Liver (tissue), 9 donors: Measurements from ENCODE around the gene IKBKE. TPM values are rescaled to one million over a fixed set of nuclear protein-coding genes. Genes with fewer than 3 reads are reported as not detected.

ENCODE experiments used
- DNase-seq: peaks from one replicate; pipeline ENCODE4 v3.0.0-alpha.2; 2017; ENCODE audit warnings: low spot score
- H3K27ac ChIP-seq, 2 donors: one replicate each; pipeline ENCODE4 v1.7.0; 2013; ENCODE audit warnings: inconsistent platforms in 2 of 2, low read length in 2 of 2, control low read depth in 1 of 2, low read depth in 1 of 2, mild to moderate bottlenecking in 1 of 2
- H3K27me3 ChIP-seq, 4 donors: one replicate each; pipeline versions ENCODE4 v1.6.1 to v1.7.0; 2013; ENCODE audit warnings: low read length in 3 of 4, inconsistent platforms in 1 of 4, mild to moderate bottlenecking in 1 of 4, moderate library complexity in 1 of 4; ENCODE audit not compliant: control insufficient read depth in 4 of 4, insufficient read depth in 4 of 4
- H3K36me3 ChIP-seq, 4 donors: one replicate each; pipeline versions ENCODE4 v1.6.1 to v1.7.0; 2013; ENCODE audit warnings: low read length in 3 of 4, mild to moderate bottlenecking in 3 of 4, low read depth in 1 of 4, moderate library complexity in 1 of 4; ENCODE audit not compliant: control insufficient read depth in 4 of 4, insufficient read depth in 3 of 4
- H3K4me1 ChIP-seq, 4 donors: one replicate each; pipeline versions ENCODE4 v1.6.1 to v1.7.0; 2013; ENCODE audit warnings: low read length in 3 of 4, mild to moderate bottlenecking in 3 of 4, moderate library complexity in 1 of 4; ENCODE audit not compliant: control insufficient read depth in 4 of 4, insufficient read depth in 4 of 4
- H3K4me3 ChIP-seq, 3 donors: one replicate each; pipeline versions ENCODE4 v1.6.1 to v1.7.0; 2013; ENCODE audit warnings: low read length in 3 of 3, control low read depth in 1 of 3, low read depth in 1 of 3, mild to moderate bottlenecking in 1 of 3
- H3K9ac ChIP-seq, 2 donors: one replicate each; pipeline ENCODE4 v1.7.0; 2013; ENCODE audit warnings: low read length in 2 of 2, mild to moderate bottlenecking in 2 of 2, moderate library complexity in 2 of 2, control low read depth in 1 of 2, low read depth in 1 of 2
- H3K9me3 ChIP-seq, 4 donors: one replicate each; pipeline versions ENCODE4 v1.6.1 to v1.7.0; 2013; ENCODE audit warnings: low read length in 3 of 4; ENCODE audit not compliant: control insufficient read depth in 4 of 4
- ATF3 ChIP-seq: IDR thresholded peaks from 2 replicates; pipeline ENCODE4 v1.6.1; 2016; ENCODE audit warnings: antibody characterized with exemption
- EGR1 ChIP-seq, 2 donors: IDR thresholded peaks; 2 replicates each; pipeline ENCODE4 v1.6.1; 2016 to 2018; ENCODE audit warnings: antibody characterized with exemption in 2 of 2, low read depth in 2 of 2
- FOXA1 ChIP-seq: IDR thresholded peaks from 2 replicates; pipeline ENCODE4 v1.6.1; 2016; ENCODE audit warnings: antibody characterized with exemption
- FOXA2 ChIP-seq: IDR thresholded peaks from 2 replicates; pipeline ENCODE4 v1.6.1; 2016; ENCODE audit warnings: antibody characterized with exemption
- GABPA ChIP-seq, 2 donors: IDR thresholded peaks in 1 of 2; conservative IDR thresholded peaks in 1 of 2; 2 replicates each; pipeline ENCODE4 v1.6.1; 2016; ENCODE audit warnings: antibody characterized with exemption in 2 of 2, mild to moderate bottlenecking in 1 of 2, moderate library complexity in 1 of 2
- HNF4A ChIP-seq, 2 donors: conservative IDR thresholded peaks; 2 replicates each; pipeline ENCODE4 v1.6.1; 2016; ENCODE audit warnings: antibody characterized with exemption in 2 of 2, mild to moderate bottlenecking in 2 of 2
- HNF4G ChIP-seq: IDR thresholded peaks from 2 replicates; pipeline ENCODE4 v1.6.1; 2016; ENCODE audit warnings: antibody characterized with exemption
- JUND ChIP-seq, 2 donors: IDR thresholded peaks; 2 replicates each; pipeline ENCODE4 v1.6.1; 2016; ENCODE audit warnings: antibody characterized with exemption in 2 of 2
- MAX ChIP-seq: IDR thresholded peaks from 2 replicates; pipeline ENCODE4 v1.6.1; 2016; ENCODE audit warnings: antibody characterized with exemption
- NR2F2 ChIP-seq: IDR thresholded peaks from 2 replicates; pipeline ENCODE4 v1.6.1; 2016; ENCODE audit warnings: antibody characterized with exemption
- RAD21 ChIP-seq, 2 donors: IDR thresholded peaks; 2 replicates each; pipeline ENCODE4 v1.6.1; 2016; ENCODE audit warnings: antibody characterized with exemption in 2 of 2, mild to moderate bottlenecking in 2 of 2
- REST ChIP-seq: IDR thresholded peaks from 2 replicates; pipeline ENCODE4 v1.6.1; 2016; ENCODE audit warnings: antibody characterized with exemption, mild to moderate bottlenecking
- RXRA ChIP-seq, 2 donors: IDR thresholded peaks; 2 replicates each; pipeline ENCODE4 v1.6.1; 2017 to 2018; ENCODE audit warnings: antibody characterized with exemption in 2 of 2, mild to moderate bottlenecking in 1 of 2
- SP1 ChIP-seq: IDR thresholded peaks from 2 replicates; pipeline ENCODE4 v1.6.1; 2018; ENCODE audit warnings: antibody characterized with exemption, mild to moderate bottlenecking
- TAF1 ChIP-seq: conservative IDR thresholded peaks from 2 replicates; pipeline ENCODE4 v1.6.1; 2016; ENCODE audit warnings: antibody characterized with exemption, mild to moderate bottlenecking
- YY1 ChIP-seq: IDR thresholded peaks from 2 replicates; pipeline ENCODE4 v1.6.1; 2016; ENCODE audit warnings: antibody characterized with exemption, mild to moderate bottlenecking
- WGBS: extraction: QIAGEN DNeasy Blood & Tissue Kit; methylation state at CpG from one replicate; pipeline ENCODE4 v1.1.7; 2013; 5-methylcytosine and 5-hydroxymethylcytosine counted together
- polyA plus RNA-seq, 2 donors: library from polyadenylated mRNA; stranded (reverse) in 1 of 2; unstranded in 1 of 2; fragments of 200-250 nt in 1 of 2; fragments of >200 nt in 1 of 2; fragmentation: Nextera tagmentation in 1 of 2; extraction: Ambion mirVana in 1 of 2; gene quantifications; one replicate each; pipeline versions ENCODE4 v1.2.1 to v1.2.3, GENCODE V29; 2013 to 2015
- total RNA-seq, 2 donors: library from RNA; depleted of rRNA; stranded (reverse); fragments of >200 nt; gene quantifications; one replicate each; pipeline ENCODE4 v1.2.3, GENCODE V29; 2014
- TF ChIP-seq, protein P1 (sequence below): IDR thresholded peaks from 2 replicates; pipeline ENCODE4 v1.6.1; 2016; ENCODE audit warnings: antibody characterized with exemption
- TF ChIP-seq, protein P2 (sequence below): fragments of 150-350 bp; IDR thresholded peaks from 2 replicates; pipeline ENCODE4 v1.5.1; 2017; ENCODE audit warnings: improper control_type of control experiment, low read depth, low read length; ENCODE audit not compliant: missing input control
- donor health status: healthy.
- donor health status: healthy.
- donor health status: healthy.
- donor health status: healthy.
- donor health status: healthy.

Gene IKBKE
- total and polyA plus RNA-seq, 4 donors = 0.81 to 3.9 (median 1.5) TPM

DNA sequence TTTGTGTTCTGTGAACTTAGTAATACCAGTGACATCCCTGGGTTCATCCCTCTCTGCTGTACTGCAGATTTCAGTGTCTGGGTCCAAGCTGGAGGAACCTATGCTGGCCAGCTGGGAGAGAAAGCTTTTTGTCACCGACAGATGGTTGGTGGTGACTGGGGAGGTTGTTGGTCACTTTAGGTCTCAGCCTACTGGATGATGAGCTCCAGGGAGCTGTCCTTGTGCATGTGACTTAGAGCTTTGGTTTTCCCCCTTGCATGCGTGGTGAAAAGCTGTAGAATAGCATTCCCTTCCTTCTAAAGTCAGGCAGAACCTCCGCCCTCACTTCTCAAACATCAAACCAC, 22.9 kb upstream of the IKBKE start:
- no peaks in the 10 kb centered on the region for H3K27me3 ChIP-seq
- DNase-seq = no peak
- no peak for TF ChIP-seq YY1
- TF ChIP-seq RAD21 (IDR thresholded peaks at IDR 0.05) = no peak
- no peak for TF ChIP-seq FOXA1
- no peak for TF ChIP-seq JUND (IDR thresholded peaks at IDR 0.05)
- no peak for TF ChIP-seq RXRA (IDR thresholded peaks at IDR 0.05)
- no peak for TF ChIP-seq ATF3
- no peak for TF ChIP-seq FOXA2
- no peak for TF ChIP-seq HNF4G
- no peak for TF ChIP-seq REST
- no peak for TF ChIP-seq MAX
- TF ChIP-seq HNF4A (conservative IDR thresholded peaks at IDR 0.05) = no peak
- TF ChIP-seq EGR1 (IDR thresholded peaks at IDR 0.05; ENCODE audit: low read depth in 2 of 2) = no peak
- TF ChIP-seq, protein P1, sequence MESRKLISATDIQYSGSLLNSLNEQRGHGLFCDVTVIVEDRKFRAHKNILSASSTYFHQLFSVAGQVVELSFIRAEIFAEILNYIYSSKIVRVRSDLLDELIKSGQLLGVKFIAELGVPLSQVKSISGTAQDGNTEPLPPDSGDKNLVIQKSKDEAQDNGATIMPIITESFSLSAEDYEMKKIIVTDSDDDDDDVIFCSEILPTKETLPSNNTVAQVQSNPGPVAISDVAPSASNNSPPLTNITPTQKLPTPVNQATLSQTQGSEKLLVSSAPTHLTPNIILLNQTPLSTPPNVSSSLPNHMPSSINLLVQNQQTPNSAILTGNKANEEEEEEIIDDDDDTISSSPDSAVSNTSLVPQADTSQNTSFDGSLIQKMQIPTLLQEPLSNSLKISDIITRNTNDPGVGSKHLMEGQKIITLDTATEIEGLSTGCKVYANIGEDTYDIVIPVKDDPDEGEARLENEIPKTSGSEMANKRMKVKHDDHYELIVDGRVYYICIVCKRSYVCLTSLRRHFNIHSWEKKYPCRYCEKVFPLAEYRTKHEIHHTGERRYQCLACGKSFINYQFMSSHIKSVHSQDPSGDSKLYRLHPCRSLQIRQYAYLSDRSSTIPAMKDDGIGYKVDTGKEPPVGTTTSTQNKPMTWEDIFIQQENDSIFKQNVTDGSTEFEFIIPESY = no peak
- no peak for TF ChIP-seq SP1
- no peak for TF ChIP-seq TAF1
- TF ChIP-seq, protein P2, sequence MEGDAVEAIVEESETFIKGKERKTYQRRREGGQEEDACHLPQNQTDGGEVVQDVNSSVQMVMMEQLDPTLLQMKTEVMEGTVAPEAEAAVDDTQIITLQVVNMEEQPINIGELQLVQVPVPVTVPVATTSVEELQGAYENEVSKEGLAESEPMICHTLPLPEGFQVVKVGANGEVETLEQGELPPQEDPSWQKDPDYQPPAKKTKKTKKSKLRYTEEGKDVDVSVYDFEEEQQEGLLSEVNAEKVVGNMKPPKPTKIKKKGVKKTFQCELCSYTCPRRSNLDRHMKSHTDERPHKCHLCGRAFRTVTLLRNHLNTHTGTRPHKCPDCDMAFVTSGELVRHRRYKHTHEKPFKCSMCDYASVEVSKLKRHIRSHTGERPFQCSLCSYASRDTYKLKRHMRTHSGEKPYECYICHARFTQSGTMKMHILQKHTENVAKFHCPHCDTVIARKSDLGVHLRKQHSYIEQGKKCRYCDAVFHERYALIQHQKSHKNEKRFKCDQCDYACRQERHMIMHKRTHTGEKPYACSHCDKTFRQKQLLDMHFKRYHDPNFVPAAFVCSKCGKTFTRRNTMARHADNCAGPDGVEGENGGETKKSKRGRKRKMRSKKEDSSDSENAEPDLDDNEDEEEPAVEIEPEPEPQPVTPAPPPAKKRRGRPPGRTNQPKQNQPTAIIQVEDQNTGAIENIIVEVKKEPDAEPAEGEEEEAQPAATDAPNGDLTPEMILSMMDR = no peak
- no peak for TF ChIP-seq NR2F2
- no peak for TF ChIP-seq GABPA (IDR thresholded peaks at IDR 0.05 in 1 of 2, conservative IDR thresholded peaks at IDR 0.05 in 1 of 2)
- H3K4me1 ChIP-seq = no peaks in the 10 kb centered on the region
- H3K9ac ChIP-seq = no peak overlapping the region
- H3K4me3 ChIP-seq = no peak overlapping the region
- H3K9me3 ChIP-seq = no peaks in the 10 kb centered on the region
- peaks cover 2 to 37% (median 17%) of the 10 kb centered on the region in 4 donors for H3K36me3 ChIP-seq
- H3K27ac ChIP-seq = no peak overlapping the region
- 71% methylated on average over 3 of the region's 3 CpGs for WGBS

DNA sequence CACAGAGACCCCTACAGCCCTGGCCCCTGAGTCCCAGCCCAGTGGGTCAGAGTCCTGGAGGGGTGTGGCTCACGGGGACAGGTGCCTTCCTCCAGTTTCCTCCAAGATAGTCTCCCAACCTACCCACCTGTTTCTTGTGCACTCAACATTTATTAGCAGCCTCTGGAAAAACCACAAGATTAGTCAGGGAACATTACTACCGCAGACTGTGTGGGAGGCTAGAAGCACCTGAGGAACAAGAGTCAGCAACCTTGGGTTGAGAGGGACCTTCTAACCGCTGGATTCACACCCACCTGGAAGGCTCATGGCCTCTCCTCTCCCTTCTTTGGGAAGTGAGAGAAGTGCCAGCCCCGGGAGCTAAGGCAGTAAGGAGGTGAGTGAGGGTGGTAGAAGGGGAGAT, 22.5 kb upstream of the IKBKE start:
- peaks cover 2 to 34% (median 17%) of the 10 kb centered on the region in 4 donors for H3K36me3 ChIP-seq
- H3K4me3 ChIP-seq = no peak overlapping the region
- DNase-seq = no peak
- no peaks in the 10 kb centered on the region for H3K9me3 ChIP-seq
- no peak overlapping the region for H3K27ac ChIP-seq
- no peak overlapping the region for H3K9ac ChIP-seq
- WGBS = 93% methylated on average over 4 of the region's 4 CpGs
- no peaks in the 10 kb centered on the region for H3K4me1 ChIP-seq
- TF ChIP-seq RXRA (IDR thresholded peaks at IDR 0.05) = no peak
- no peak for TF ChIP-seq REST
- no peak for TF ChIP-seq ATF3
- no peak for TF ChIP-seq FOXA1
- no peak for TF ChIP-seq SP1
- no peak for TF ChIP-seq MAX
- TF ChIP-seq FOXA2 = no peak
- TF ChIP-seq GABPA (IDR thresholded peaks at IDR 0.05 in 1 of 2, conservative IDR thresholded peaks at IDR 0.05 in 1 of 2) = no peak
- no peak for TF ChIP-seq RAD21 (IDR thresholded peaks at IDR 0.05)
- TF ChIP-seq, protein P2 = no peak
- no peak for TF ChIP-seq TAF1
- no peaks in the 10 kb centered on the region for H3K27me3 ChIP-seq
